C4-2B (cell line): ENCODE results near the gene CCDC185.

Experiments
- CTCF ChIP-seq: fragments of 450-650 bp; conservative IDR thresholded peaks from 2 replicates; pipeline ENCODE4 v1.5.1; 2017; ENCODE audit warnings: mild to moderate bottlenecking
- ZFX ChIP-seq: fragments of 450-650 bp; IDR thresholded peaks from 2 replicates; pipeline ENCODE4 v1.6.1; 2017

GRCh38 chr1:223355699-223356098 is 37.5 kb upstream of the CCDC185 start:
- TF ChIP-seq CTCF (no peak), ZFX (no peak)
